Stimulated activated naive CD8-positive, alpha-beta T cell treated with anti-CD3 and anti-CD28 coated beads, Interleukin-15, Interleukin-2, amounts not matched to agents 100 ng/mL and 50 ng/mL, for 24 hours (primary cell): ENCODE data around the gene PLTP.
"Not testable (repeated sequence)": the region's sequence is repeated elsewhere in the genome, so short reads cannot be mapped to it uniquely, and the experiment has no call there.

Experiments
- H3K27ac Mint-ChIP-seq: one replicate; pipeline ENCODE4 v1.8.0; 2021; ENCODE audit warnings: mild to moderate bottlenecking, mixed read lengths
- H3K27me3 Mint-ChIP-seq: one replicate; pipeline ENCODE4 v1.8.0; 2021; ENCODE audit warnings: mixed read lengths
- H3K36me3 Mint-ChIP-seq: one replicate; pipeline ENCODE4 v1.8.0; 2021; ENCODE audit warnings: low read depth, mixed read lengths
- H3K4me1 Mint-ChIP-seq: one replicate; pipeline ENCODE4 v1.8.0; 2021; ENCODE audit warnings: low read depth, mixed read lengths
- H3K4me3 Mint-ChIP-seq: one replicate; pipeline ENCODE4 v1.8.0; 2021; ENCODE audit warnings: mild to moderate bottlenecking, mixed read lengths
- H3K9me3 Mint-ChIP-seq: one replicate; pipeline ENCODE4 v1.8.0; 2021; ENCODE audit warnings: mixed read lengths

PLTP gene

GRCh38 chr20:45886590-45887345 is 25.2 kb downstream of the PLTP start:
- Mint-ChIP-seq H3K9me3 (no peaks in the 10 kb centered on the region), H3K27me3 (no peaks in the 10 kb centered on the region), H3K4me1 (peaks cover 52% of the 10 kb centered on the region), H3K4me3 (no peak overlapping the region), H3K27ac (peak overlapping the region; percentile 55), H3K36me3 (peaks cover 26% of the 10 kb centered on the region)

- Mint-ChIP-seq H3K4me1 (peaks cover 52% of the 10 kb centered on the region), H3K9me3 (no peaks in the 10 kb centered on the region), H3K4me3 (no peak overlapping the region), H3K27ac (no peak overlapping the region), H3K36me3 (peaks cover 26% of the 10 kb centered on the region), H3K27me3 (no peaks in the 10 kb centered on the region)
Measured at GRCh38 chr20:45883100-45883469, 28.9 kb downstream of the PLTP start.

- Mint-ChIP-seq H3K27ac (peak overlapping the region; percentile 15), H3K4me1 (peaks cover 52% of the 10 kb centered on the region), H3K4me3 (peak overlapping the region; percentile 63), H3K36me3 (peaks cover 26% of the 10 kb centered on the region), H3K9me3 (no peaks in the 10 kb centered on the region), H3K27me3 (no peaks in the 10 kb centered on the region)
Measured at GRCh38 chr20:45882469-45883099, 29.4 kb downstream of the PLTP start.

GRCh38 chr20:45880988-45881788 is 30.8 kb downstream of the PLTP start, which contains the start of gene ZSWIM1:
Gene ZSWIM1, plus strand, starts transcription at chr20:45881227. Its CDS starts 1,366 bp downstream, at chr20:45882593.
- Mint-ChIP-seq H3K9me3 (no peaks in the 10 kb centered on the region), H3K27ac (peak within 1 kb of the TSS; percentile 92), H3K36me3 (peaks cover 35% of the 10 kb centered on the region), H3K4me3 (peak within 1 kb of the TSS; percentile 85), H3K27me3 (no peaks in the 10 kb centered on the region), H3K4me1 (peaks cover 48% of the 10 kb centered on the region)

- Mint-ChIP-seq H3K4me1 (peaks cover 23% of the 10 kb centered on the region), H3K36me3 (peaks cover 23% of the 10 kb centered on the region), H3K9me3 (no peaks in the 10 kb centered on the region), H3K27ac (no peak overlapping the region), H3K27me3 (no peaks in the 10 kb centered on the region), H3K4me3 (no peak overlapping the region)
Measured at GRCh38 chr20:45878076-45878761, 33.7 kb downstream of the PLTP start.

GRCh38 chr20:45874576-45874975 is 37.4 kb downstream of the PLTP start:
- no peaks in the 10 kb centered on the region for H3K4me1 Mint-ChIP-seq
- peaks cover 15% of the 10 kb centered on the region for H3K36me3 Mint-ChIP-seq
- H3K9me3 Mint-ChIP-seq = no peaks in the 10 kb centered on the region
- H3K4me3 Mint-ChIP-seq = no peak overlapping the region
- no peaks in the 10 kb centered on the region for H3K27me3 Mint-ChIP-seq
- no peak overlapping the region for H3K27ac Mint-ChIP-seq

GRCh38 chr20:45874104-45874481 is 37.9 kb downstream of the PLTP start:
- H3K4me1 Mint-ChIP-seq, H3K27ac Mint-ChIP-seq, H3K9me3 Mint-ChIP-seq, H3K4me3 Mint-ChIP-seq, H3K27me3 Mint-ChIP-seq: not testable (repeated sequence)
- peaks cover 15% of the 10 kb centered on the region for H3K36me3 Mint-ChIP-seq

GRCh38 chr20:45873409-45874103 is 38.4 kb downstream of the PLTP start:
- Mint-ChIP-seq H3K4me1 (no peaks in the 10 kb centered on the region), H3K27me3 (no peaks in the 10 kb centered on the region)

GRCh38 chr20:45872626-45873025 is 39.3 kb downstream of the PLTP start:
- Mint-ChIP-seq H3K4me3 (no peak overlapping the region), H3K27me3 (no peaks in the 10 kb centered on the region), H3K9me3 (no peaks in the 10 kb centered on the region), H3K27ac (no peak overlapping the region), H3K36me3 (peaks cover 15% of the 10 kb centered on the region), H3K4me1 (no peaks in the 10 kb centered on the region)

More at GRCh38 chr20:45873409-45874103, 38.4 kb downstream of the PLTP start:
- H3K27ac Mint-ChIP-seq = no peak overlapping the region
- peaks cover 15% of the 10 kb centered on the region for H3K36me3 Mint-ChIP-seq
- H3K9me3 Mint-ChIP-seq = no peaks in the 10 kb centered on the region
- H3K4me3 Mint-ChIP-seq = no peak overlapping the region

- H3K4me1 Mint-ChIP-seq = no peaks in the 10 kb centered on the region
- peaks cover 4% of the 10 kb centered on the region for H3K36me3 Mint-ChIP-seq
- no peaks in the 10 kb centered on the region for H3K27me3 Mint-ChIP-seq
- no peak overlapping the region for H3K27ac Mint-ChIP-seq
- no peaks in the 10 kb centered on the region for H3K9me3 Mint-ChIP-seq
- no peak overlapping the region for H3K4me3 Mint-ChIP-seq
Measured at GRCh38 chr20:45867819-45868176, 44.2 kb downstream of the PLTP start.

- peaks cover 2% of the 10 kb centered on the region for H3K36me3 Mint-ChIP-seq
- H3K27me3 Mint-ChIP-seq = no peaks in the 10 kb centered on the region
- no peak overlapping the region for H3K27ac Mint-ChIP-seq
- no peak overlapping the region for H3K4me3 Mint-ChIP-seq
- no peaks in the 10 kb centered on the region for H3K4me1 Mint-ChIP-seq
- H3K9me3 Mint-ChIP-seq = no peaks in the 10 kb centered on the region
Measured at GRCh38 chr20:45867136-45867818, 44.7 kb downstream of the PLTP start.

- H3K4me3 Mint-ChIP-seq = no peak overlapping the region
- H3K4me1 Mint-ChIP-seq = no peaks in the 10 kb centered on the region
- H3K27me3 Mint-ChIP-seq = no peaks in the 10 kb centered on the region
- H3K27ac Mint-ChIP-seq = no peak overlapping the region
- H3K9me3 Mint-ChIP-seq = no peaks in the 10 kb centered on the region
- no peaks in the 10 kb centered on the region for H3K36me3 Mint-ChIP-seq
Measured at GRCh38 chr20:45866454-45866853, 45.5 kb downstream of the PLTP start.

GRCh38 chr20:45863543-45864470 is 48.1 kb downstream of the PLTP start:
- Mint-ChIP-seq H3K27me3 (no peaks in the 10 kb centered on the region), H3K4me3 (no peak overlapping the region), H3K9me3 (no peaks in the 10 kb centered on the region), H3K27ac (no peak overlapping the region), H3K36me3 (peaks cover 7% of the 10 kb centered on the region), H3K4me1 (peaks cover 3% of the 10 kb centered on the region)
